ENCODE results near the gene MRAS. TPM values are rescaled to one million over a fixed set of nuclear protein-coding genes. Genes with fewer than 3 reads are reported as not detected.

MRAS gene
- total and polyA plus RNA-seq, 2 of the 13 experiments (the other 11 are each of a cell fraction or from before 2014, with no cell fraction given) = 8.8 to 36.2 TPM

DNA sequence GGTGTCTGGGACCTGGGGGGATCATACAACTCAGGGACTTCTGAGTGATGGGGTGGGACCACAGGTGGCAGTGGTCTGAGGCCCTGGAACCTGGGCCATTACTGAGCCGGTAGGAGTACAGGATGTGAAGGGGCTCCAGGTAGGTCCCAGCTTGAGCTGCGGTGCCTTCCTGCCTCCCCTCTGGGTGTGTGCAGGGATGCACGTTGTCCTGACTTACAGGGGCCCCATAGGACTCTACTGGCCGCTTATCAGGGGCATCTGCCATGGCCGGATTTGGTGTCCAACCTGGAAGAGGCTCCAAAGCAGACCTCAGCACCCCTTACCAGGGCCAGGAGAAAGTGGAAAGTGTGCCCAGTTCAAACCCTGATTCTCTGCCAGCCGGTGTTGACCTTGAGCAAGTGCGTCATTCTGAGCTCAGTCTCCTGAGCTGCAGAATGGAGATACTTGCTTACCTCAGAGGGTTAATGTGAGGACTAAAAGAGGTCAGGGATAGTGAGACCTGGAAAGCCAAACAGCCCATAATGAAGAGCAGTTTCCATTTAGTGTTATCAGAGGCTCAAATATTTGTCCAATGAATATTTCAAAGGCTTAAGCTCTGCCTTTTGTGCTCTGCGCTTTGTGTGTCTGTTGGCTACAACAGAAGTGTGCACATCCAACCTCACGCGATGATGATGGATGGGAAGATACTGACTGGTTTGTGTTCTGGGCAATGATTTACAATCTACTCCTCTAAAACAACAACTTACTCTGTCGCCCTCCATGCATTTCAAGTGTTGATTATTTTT lies 50.6 kb downstream of the MRAS start (continued):
- TF ChIP-seq ZNF704 (CRISPR knock-in tag; IDR thresholded peaks at IDR 0.05; ENCODE audit: borderline replicate concordance) (no peak), NR3C1 (CRISPR knock-in tag; IDR thresholded peaks at IDR 0.05) (no peak), TFAP4 (IDR thresholded peaks at IDR 0.05; ENCODE audit: borderline replicate concordance, low read depth) (no peak), ZNF512 (CRISPR knock-in tag; IDR thresholded peaks at IDR 0.05) (no peak), DNMT3B (CRISPR knock-in tag; conservative IDR thresholded peaks at IDR 0.05) (no peak), ZFY (CRISPR knock-in tag; IDR thresholded peaks at IDR 0.05) (no peak), ZNF781 (CRISPR knock-in tag; IDR thresholded peaks at IDR 0.05; ENCODE audit: borderline replicate concordance, not compliant biosample characterization) (no peak), RARA (CRISPR knock-in tag; IDR thresholded peaks at IDR 0.05) (peak; percentile 73), SMAD1 (CRISPR knock-in tag; IDR thresholded peaks at IDR 0.05; ENCODE audit: borderline replicate concordance, low read depth) (no peak), PAF1 (CRISPR knock-in tag; IDR thresholded peaks at IDR 0.05) (no peak), ZNF329 (CRISPR knock-in tag; IDR thresholded peaks at IDR 0.05; ENCODE audit: low read depth) (no peak), MIER3 (CRISPR knock-in tag; IDR thresholded peaks at IDR 0.05; ENCODE audit: borderline replicate concordance) (no peak), ZNF841 (CRISPR knock-in tag; IDR thresholded peaks at IDR 0.05; ENCODE audit: borderline replicate concordance) (no peak), ZKSCAN1 (IDR thresholded peaks at IDR 0.05; ENCODE audit: low read length) (no peak), ZNF530 (CRISPR knock-in tag; IDR thresholded peaks at IDR 0.05; ENCODE audit: low read depth) (no peak), FOXA3 (CRISPR knock-in tag; IDR thresholded peaks at IDR 0.05) (peak; percentile 58; the same call in 1 of the 2 replicates), THYN1 (CRISPR knock-in tag; IDR thresholded peaks at IDR 0.05; ENCODE audit: borderline replicate concordance, low read depth) (no peak), SRY (CRISPR knock-in tag; IDR thresholded peaks at IDR 0.05) (no peak), GLI4 (CRISPR knock-in tag; IDR thresholded peaks at IDR 0.05; ENCODE audit: borderline replicate concordance) (no peak), REXO4 (CRISPR knock-in tag; IDR thresholded peaks at IDR 0.05; ENCODE audit: borderline replicate concordance) (no peak), JARID2 (CRISPR knock-in tag; IDR thresholded peaks at IDR 0.05; ENCODE audit: insufficient replicate concordance) (no peak)
- TF ChIP-seq, protein P1, sequence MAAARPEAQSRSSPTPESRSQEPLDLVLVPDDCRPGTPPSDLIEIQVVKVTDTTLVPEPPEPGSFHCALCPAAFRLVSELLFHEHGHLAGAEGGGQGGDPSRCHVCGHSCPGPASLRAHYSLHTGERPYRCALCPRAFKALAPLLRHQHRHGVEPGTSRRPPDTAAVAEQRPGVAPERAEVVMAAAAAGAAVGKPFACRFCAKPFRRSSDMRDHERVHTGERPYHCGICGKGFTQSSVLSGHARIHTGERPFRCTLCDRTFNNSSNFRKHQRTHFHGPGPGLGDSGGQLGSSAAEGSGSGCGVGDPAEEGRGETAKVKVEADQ (CRISPR knock-in tag; IDR thresholded peaks at IDR 0.05; ENCODE audit: borderline replicate concordance) = no peak
- TF ChIP-seq, protein P2, sequence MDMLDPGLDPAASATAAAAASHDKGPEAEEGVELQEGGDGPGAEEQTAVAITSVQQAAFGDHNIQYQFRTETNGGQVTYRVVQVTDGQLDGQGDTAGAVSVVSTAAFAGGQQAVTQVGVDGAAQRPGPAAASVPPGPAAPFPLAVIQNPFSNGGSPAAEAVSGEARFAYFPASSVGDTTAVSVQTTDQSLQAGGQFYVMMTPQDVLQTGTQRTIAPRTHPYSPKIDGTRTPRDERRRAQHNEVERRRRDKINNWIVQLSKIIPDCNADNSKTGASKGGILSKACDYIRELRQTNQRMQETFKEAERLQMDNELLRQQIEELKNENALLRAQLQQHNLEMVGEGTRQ (IDR thresholded peaks at IDR 0.05; ENCODE audit: low read depth, low read length) = no peak
- TF ChIP-seq, protein P2 (CRISPR knock-in tag; IDR thresholded peaks at IDR 0.05; ENCODE audit: borderline replicate concordance) = no peak
